ENCODE results near the gene SPATA6L. TPM values are rescaled to one million over a fixed set of nuclear protein-coding genes. Genes with fewer than 3 reads are reported as not detected.

SPATA6L gene
- total and polyA plus RNA-seq, 10 of the 15 experiments (the other 5 are each of a cell fraction or from before 2014, with no cell fraction given): 0.37 to 1.6 (median 0.91) TPM

GRCh38 chr9:4689021-4689420 is 22.7 kb upstream of the SPATA6L start:
- no peak overlapping the region for H3K9ac ChIP-seq (ENCODE audit: control insufficient read depth, insufficient read depth, low read length)
- no peaks in the 10 kb centered on the region for H3K27me3 ChIP-seq (replicated peaks in 1 of 2; ENCODE audit: control insufficient read depth in 2 of 2, insufficient read depth in 2 of 2, low read length in 1 of 2)
- intact Hi-C loops (cut with micrococcal nuclease; ENCODE audit: unreplicated experiment): loop anchor here (1.0 kb wide), 1 partner anchor 8 kb away; no protein-coding TSS in a partner anchor
- H3K27ac ChIP-seq (ENCODE audit: control insufficient read depth, insufficient read depth): peak overlapping the region; percentile 16; the same call in 1 of the 2 replicates
- H4K20me1 ChIP-seq (ENCODE audit: control insufficient read depth, insufficient read depth): no peaks in the 10 kb centered on the region
- H3K79me2 ChIP-seq (ENCODE audit: control insufficient read depth, insufficient read depth, low read length): no peaks in the 10 kb centered on the region; the same call in none of the 2 replicates
- peaks cover 12% of the 10 kb centered on the region for H3K4me1 ChIP-seq (ENCODE audit: control insufficient read depth, insufficient read depth, low read length)
- H3K9me3 ChIP-seq (replicated peaks; ENCODE audit: control insufficient read depth, insufficient read depth, low read length): no peaks in the 10 kb centered on the region
- no TSS peak for BruUV-seq (replicated peaks)
- ChIA-PET SMC1A (ENCODE audit: uncharacterized antibody, unreplicated experiment) (interaction anchor here (1.0 to 1.9 kb wide), 3 partner anchors 15 to 48 kb away, joined by 4 to 5 read pairs (median 4); no protein-coding TSS in a partner anchor), RAD21 (ENCODE audit: unreplicated experiment) (no interaction called here), POLR2A (interaction anchor here (0.6 kb wide), 1 partner anchor 13 kb away, joined by 3 read pairs; no protein-coding TSS in a partner anchor), CTCF (no interaction called here)
- FAIRE-seq (peak; percentile 49), ATAC-seq (no peak), DNase-seq (ENCODE audit: low read depth, low spot score) (no peak)
- H3K4me2 ChIP-seq (ENCODE audit: control insufficient read depth, insufficient read depth): no peak overlapping the region; the same call in 1 of the 2 replicates
- in situ Hi-C loops (cut with MboI): no loop called here
- TF ChIP-seq ZBTB4 (CRISPR knock-in tag; IDR thresholded peaks at IDR 0.05): no peak
- no peak for TF ChIP-seq ZNF274 (IDR thresholded peaks at IDR 0.05; ENCODE audit: insufficient read depth, insufficient read length)
- TF ChIP-seq RELB (IDR thresholded peaks at IDR 0.05; ENCODE audit: low read depth): no peak
- no peak for TF ChIP-seq NR2F1 (conservative IDR thresholded peaks at IDR 0.05)
- no peak for TF ChIP-seq MEF2B (IDR thresholded peaks at IDR 0.05; ENCODE audit: partially characterized antibody, poor library complexity, severe bottlenecking)
- no peak for TF ChIP-seq NBN (IDR thresholded peaks at IDR 0.05)
- no peak for TF ChIP-seq HCFC1 (IDR thresholded peaks at IDR 0.05; ENCODE audit: low read length)
- no peak for TF ChIP-seq RFX5 (IDR thresholded peaks at IDR 0.05; ENCODE audit: low read depth, low read length)
- no peak for TF ChIP-seq ZBTB40 (IDR thresholded peaks at IDR 0.05; ENCODE audit: borderline replicate concordance)
- no peak for TF ChIP-seq JUNB (IDR thresholded peaks at IDR 0.05)
- H3K4me3 ChIP-seq: no peak overlapping the region
- WGBS (ENCODE audit: insufficient coverage, insufficient replicate concordance, low lambda C conversion rate, missing lambda C conversion rate): 92% methylated on average over 2 of the region's 2 CpGs
- H2AFZ ChIP-seq (ENCODE audit: control insufficient read depth, low read depth, low read length): no peak overlapping the region
- peaks cover 0 to 9% of the 10 kb centered on the region in 2 experiments; a peak in 2 of 4 replicates for H3K36me3 ChIP-seq (ENCODE audit: control insufficient read depth in 2 of 2, insufficient read depth in 2 of 2, low read length in 1 of 2)

All from GM12878 (cell line).